ENCODE results near the gene MRPL58.

- TF ChIP-seq ETV6 (conservative IDR thresholded peaks at IDR 0.05 in 1 of 2, IDR thresholded peaks at IDR 0.05 in 1 of 2; ENCODE audit: borderline replicate concordance in 1 of 2, low read depth in 1 of 2) = no peak
- no peak for TF ChIP-seq MTA3 (IDR thresholded peaks at IDR 0.05; ENCODE audit: borderline replicate concordance, low read length)
- TF ChIP-seq USF1 (IDR thresholded peaks at IDR 0.05; ENCODE audit: borderline replicate concordance, extremely low read length, insufficient read depth, low read depth, low read length) = no peak
- no peak for TF ChIP-seq FOS (IDR thresholded peaks at IDR 0.05; ENCODE audit: borderline replicate concordance, extremely low read depth, insufficient read length)
- no peak for TF ChIP-seq JUND (IDR thresholded peaks at IDR 0.05; ENCODE audit: low read depth, low read length)
- TF ChIP-seq CTCF (IDR thresholded peaks at IDR 0.05 in 2 of 3, conservative IDR thresholded peaks at IDR 0.05 in 1 of 3; ENCODE audit: control insufficient read depth in 2 of 3, extremely low read depth in 1 of 3, insufficient read depth in 1 of 3, low read depth in 3 of 3, low read length in 3 of 3) = no peak
- no peak for TF ChIP-seq CHD2 (IDR thresholded peaks at IDR 0.05; ENCODE audit: borderline replicate concordance, low read depth, low read length)
- no peak for TF ChIP-seq EZH2 (IDR thresholded peaks at IDR 0.05; ENCODE audit: borderline replicate concordance, control insufficient read depth, low read depth, low read length)
- TF ChIP-seq NBN (IDR thresholded peaks at IDR 0.05) = no peak
- TF ChIP-seq LARP7 (IDR thresholded peaks at IDR 0.05) = no peak
- no peak for TF ChIP-seq CBX5 (IDR thresholded peaks at IDR 0.05; ENCODE audit: low read depth)
Measured at GRCh38 chr17:75063626-75064025, 51.2 kb downstream of the MRPL58 start.

Measured in GM12878 (cell line).